Right hindlimb (tissue), 1 donor: ENCODE results near the gene ADRM1.
A peak's percentile ranks its signal among the peaks of the same experiment; 100 is the strongest.

Source experiments
- DNase-seq: peaks from one replicate; pipeline ENCODE4 v3.0.0-alpha.2; 2018

Gene ADRM1

GRCh38 chr20:62345681-62346370 lies 43.0 kb downstream of the ADRM1 start:
- peak; percentile 16 for DNase-seq

DNA sequence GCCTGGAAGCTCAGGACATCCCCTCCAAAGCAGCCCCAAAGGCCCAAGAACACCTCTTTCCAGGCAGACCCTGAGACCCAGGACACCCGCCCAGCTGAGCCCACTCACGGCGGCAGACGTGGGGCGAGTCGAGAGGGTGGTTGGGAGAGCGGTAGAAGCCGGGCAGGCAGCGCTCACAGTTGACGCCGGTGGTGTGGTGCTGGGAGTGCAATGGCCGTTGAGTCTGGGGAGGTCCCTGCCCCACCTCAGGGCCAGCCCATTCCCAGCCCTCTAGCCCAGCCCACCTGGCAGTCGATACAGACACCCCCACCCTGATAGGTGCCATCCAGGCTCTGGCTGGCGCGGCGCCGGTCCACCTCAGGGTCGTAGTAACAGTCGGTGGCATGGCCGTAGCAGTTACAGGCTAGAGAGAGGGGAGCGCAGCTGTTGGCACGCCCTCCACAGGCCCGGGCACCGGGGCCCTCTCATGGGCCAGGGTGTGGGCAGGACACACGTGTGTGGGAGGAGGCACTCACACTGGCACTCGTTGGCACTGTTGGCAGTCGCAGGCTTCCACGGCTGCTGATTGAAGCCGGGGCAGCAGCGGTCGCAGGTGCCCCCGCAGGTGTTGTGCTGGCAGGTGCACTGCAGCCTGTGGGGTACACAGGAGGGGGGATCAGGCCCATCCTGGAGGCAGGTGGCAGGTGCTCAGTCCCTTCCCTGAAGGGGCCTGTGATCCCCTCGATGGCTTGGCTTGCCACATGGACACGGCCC lies 43.8 kb downstream of the ADRM1 start:
- peak; percentile 17 for DNase-seq

GRCh38 chr20:62347151-62347404 lies 44.3 kb downstream of the ADRM1 start:
- no peak for DNase-seq

DNA sequence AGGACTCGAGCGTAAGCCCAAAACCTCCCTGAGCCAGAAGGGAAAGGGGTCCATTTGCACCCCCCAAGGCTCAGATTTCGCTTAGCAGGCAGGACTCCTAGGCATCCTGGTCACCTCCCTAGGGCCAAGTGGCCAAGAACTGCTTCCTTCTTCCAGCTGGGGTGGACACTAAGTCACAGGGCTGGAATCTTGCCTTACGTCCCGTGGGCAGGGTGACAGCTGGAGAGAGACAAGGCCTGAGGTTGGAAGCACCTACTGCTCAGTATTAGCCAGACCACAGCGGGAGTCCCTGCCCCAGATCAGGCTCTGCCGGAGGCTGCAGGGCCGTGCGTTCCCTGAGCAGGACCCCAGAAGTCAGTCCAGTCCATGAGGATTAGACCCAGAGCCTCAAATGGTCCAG lies 44.6 kb downstream of the ADRM1 start:
- DNase-seq = no peak

- no peak for DNase-seq
These were observed 45.8 kb downstream of the ADRM1 start for GRCh38 chr20:62348604-62349003.

DNA sequence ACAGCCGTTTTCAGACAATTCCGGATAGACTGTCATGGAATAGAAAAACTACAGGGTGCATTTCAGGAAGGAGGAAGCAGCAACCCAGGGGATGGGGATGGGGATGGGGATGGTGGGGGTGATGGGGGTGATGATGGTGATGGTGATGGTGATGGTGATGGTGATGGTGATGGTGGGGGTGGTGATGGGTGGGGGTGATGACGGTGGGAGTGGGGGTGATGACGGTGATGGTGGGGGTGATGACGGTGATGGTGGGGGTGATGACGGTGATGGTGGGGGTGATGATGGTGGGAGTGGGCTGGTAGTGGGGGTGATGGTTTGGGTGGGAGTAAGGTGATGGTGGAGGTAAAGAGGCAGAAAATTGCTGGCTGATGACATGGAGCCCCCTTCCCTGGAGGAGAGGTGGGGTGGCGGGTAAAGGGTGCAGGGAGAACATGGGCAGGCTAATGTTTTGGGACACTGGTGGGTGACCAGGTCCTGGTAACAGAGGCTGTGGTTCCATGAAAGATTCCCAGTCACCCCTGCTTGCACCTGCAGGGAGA lies 46.8 kb downstream of the ADRM1 start:
- DNase-seq = no peak

GRCh38 chr20:62350098-62350628 lies 47.4 kb downstream of the ADRM1 start:
- peak; percentile 12 for DNase-seq

GRCh38 chr20:62350629-62351422 lies 48.0 kb downstream of the ADRM1 start:
- peak; percentile 19 for DNase-seq

DNA sequence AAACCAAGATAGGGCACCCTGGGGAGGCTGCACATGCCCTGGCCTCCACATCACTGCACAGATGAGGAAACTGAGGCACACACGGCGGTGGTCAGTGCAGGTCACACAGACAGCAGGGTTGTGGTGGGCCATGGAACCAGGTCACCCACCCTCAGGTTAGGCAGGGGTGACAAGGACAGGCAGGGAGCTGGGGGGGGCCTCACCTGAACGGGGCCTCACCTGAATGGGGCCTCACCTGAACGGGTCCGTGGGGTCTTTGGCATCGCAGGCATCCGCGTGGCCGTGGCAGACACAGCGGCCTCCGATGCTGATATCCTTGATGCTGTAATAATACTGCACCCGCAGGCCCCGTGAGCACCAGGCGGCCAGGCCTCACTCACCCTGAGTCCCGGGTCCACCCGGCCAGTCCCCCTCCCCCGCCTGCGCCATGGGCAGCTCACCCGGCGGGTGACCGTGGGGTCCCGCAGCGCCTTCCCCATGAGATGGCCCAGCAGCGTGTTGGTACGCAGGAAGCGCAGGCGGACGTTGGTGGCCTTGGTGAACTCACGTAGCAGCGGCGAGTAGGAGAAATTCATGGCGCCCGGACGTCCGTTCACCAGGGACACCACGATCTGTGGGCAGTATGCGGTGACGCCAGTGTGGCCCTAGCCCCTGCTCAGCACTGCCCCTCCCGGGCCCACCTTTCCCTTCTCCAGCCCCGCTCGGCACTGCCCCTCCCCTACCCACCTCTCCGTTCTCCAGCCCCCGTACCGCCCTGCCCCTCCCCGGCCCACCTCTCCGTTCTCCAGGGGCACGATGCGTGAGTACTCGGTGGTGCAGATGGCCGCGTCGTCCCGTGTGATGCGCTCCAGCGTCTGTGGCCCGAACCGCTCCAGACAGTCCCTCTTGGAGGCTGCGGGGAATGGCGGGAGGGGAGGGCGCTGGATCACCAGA lies 48.9 kb downstream of the ADRM1 start:
- DNase-seq = peak; percentile 17

- DNase-seq = peak; percentile 35
These were observed 49.8 kb downstream of the ADRM1 start for GRCh38 chr20:62352402-62353288.

GRCh38 chr20:62353289-62354030 lies 50.7 kb downstream of the ADRM1 start:
- peak; percentile 18 for DNase-seq

DNA sequence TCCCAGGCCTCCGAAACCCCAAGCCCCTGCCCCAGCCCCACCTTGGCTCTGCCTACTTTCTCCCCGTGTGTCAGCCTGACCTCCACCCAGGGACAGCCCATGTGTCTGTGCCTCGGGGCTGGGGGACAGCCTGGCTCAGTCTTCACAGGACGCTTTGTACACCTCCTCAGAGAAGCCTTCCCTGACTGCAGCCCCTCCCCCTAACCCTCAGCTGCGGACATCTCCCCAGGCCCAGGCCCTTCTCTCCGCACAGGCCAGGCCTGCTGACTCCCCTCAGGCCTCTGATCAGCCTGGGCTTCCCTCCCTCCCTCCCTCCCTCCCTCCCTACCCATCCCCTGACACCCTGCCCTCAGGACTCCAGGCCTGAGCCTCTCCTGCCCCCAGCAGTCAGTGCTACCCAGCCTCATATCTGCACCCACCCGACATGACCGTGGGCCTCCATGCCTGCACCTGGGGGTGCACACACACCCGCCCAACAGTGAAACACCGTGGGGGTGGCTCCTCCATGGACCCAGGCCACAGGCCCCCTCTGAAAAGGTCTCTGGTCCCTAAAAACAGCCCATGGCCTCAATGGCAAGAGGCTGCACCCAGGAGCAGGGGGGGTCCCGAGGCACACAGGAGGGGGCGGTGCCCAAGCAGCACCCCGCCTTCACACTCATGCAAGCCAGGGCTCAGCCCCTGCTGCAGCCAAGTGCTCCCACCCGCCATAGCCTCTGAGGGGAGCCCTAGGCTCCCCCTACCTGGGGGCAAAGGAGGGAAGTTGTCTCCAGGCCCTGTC lies 51.4 kb downstream of the ADRM1 start:
- DNase-seq = peak; percentile 15

- peak; percentile 20 for DNase-seq
These were observed 52.1 kb downstream of the ADRM1 start for GRCh38 chr20:62354811-62355341.

DNA sequence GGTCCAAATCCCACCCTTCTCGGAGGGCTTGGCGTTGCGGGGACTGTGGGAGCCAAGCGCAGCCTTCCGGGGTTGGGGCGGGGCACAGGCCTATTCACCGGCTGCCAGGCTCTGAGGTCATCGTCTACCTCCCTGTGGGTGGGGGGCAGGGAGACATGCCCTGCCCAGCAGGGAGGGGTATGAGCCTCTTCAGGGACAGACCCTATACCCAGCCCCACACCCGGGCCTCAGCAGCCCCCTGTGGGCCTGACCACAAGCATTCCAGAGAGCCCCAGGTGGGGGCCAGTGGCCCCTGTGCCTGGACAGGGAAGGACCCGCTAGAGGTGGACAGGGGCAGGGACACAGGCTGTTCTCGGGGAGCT lies 52.7 kb downstream of the ADRM1 start:
- DNase-seq = peak; percentile 36

DNA sequence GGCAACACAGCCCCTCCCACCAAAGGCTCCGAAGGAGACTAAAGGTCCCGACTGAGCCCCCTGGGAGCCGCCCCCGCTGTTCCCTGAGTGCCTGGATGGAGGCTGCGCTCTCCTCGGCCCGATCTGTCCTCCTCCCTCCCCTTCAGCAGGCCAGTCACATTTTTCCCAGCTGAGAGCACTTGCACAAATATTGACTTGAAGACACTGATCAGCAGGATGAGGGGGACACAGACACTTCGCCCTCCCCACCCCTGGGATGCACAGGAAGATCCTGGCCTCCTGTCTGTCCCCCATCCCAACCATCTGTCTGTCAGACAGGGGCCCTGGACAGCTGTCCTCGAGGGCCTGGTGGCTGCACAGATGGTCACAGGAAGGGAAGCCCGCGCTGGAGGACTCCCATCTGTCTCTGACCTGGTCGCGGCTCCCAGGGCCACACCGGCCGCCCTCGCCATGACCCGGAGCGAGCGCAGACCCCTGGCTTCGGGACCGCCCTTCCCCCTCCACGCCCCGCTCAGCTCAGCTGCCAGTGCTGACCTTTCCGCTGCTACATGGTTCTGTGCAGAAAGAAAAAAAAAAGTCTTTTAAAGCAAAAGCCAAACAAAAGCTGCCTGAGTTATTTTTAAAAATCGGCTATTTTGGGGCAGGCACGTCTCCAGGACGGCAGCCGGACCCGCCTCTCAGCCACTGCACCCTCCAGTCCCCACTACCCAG lies 53.2 kb downstream of the ADRM1 start:
- DNase-seq = peak; percentile 61

DNA sequence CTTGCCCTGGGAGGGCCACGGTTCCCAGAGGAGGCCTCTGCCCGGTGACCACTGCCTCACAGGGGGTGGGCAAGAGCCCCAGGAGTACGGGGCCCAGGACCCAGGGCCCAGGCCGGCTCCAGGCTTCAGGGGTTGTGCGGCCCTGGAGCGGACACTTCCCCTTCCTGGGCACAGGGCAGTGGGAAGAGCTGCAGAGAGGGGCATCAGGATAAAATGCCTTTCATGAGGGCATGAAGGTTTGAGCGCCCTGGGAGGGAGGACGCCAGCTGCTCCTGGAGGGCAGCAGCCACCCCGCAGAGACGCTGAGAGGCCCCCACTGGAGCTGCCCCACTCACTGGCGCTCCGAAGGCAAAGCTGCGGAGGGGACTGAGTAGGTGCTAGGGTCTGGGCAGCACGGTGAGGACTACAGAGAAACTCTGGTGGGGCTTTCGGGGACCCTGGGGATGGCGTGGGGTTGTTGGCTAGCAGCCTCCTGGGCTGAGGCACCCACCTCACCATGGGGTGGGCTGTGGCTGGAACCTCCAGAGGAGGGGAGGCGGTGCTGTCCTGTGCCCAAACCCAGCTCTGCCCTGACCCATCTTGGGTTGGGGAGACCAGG lies 53.9 kb downstream of the ADRM1 start:
- DNase-seq = no peak

GRCh38 chr20:62357187-62357667 lies 54.4 kb downstream of the ADRM1 start:
- peak; percentile 58 for DNase-seq

GRCh38 chr20:62357681-62358080 lies 54.9 kb downstream of the ADRM1 start:
- peak; percentile 29 for DNase-seq
